EH (cell line): ENCODE data around the gene JMJD7.
A peak's percentile ranks its signal among the peaks of the same experiment; 100 is the strongest.

ENCODE experiments used
- DNase-seq: peaks from one replicate; pipeline ENCODE4 v3.0.0-alpha.2; 2015; ENCODE audit warnings: low read depth

The JMJD7 gene

DNA sequence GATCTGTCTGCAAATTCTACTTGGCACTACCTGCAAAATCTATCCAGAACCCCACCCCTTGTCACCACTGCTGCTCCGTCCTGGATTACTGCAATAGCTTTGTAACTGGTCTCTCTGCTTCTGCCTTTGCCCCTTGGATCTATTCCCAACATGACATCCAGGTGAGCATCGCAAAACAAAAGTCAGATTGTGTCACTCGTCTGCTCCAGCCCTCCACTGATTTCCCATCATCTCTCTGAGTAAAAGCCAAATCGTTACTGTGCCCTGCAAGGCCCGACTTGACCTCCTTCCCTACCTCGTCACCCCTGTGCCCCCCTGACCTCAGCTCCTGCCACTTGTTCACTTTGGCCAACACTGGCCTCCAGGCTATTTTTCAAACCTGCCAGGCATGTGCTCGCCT is 56.6 kb downstream of the JMJD7 start:
- DNase-seq = no peak

- DNase-seq = peak; percentile 20
Observed at GRCh38 chr15:41885321-41885720, 57.4 kb downstream of the JMJD7 start.

DNA sequence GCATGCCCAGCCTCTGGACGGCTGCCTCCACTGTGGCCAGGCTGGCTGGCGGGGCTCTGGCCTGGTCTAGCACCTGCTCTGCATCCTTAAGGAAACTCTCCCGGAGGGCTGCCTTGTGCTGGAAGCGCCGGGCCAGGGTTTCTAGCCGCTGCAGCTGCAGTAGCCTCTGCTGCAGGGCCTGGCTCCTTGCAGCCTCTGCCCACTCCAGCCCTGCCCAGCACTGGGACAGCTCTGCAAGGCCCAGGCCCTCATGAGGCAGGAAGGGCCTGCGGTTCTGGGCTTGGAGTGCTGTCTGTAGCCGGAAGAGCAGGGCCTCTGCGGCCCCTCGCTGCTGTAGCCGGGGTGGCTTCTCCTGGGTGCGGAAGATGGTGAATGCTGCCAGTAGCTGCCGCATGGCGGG is 57.9 kb downstream of the JMJD7 start:
- no peak for DNase-seq

DNA sequence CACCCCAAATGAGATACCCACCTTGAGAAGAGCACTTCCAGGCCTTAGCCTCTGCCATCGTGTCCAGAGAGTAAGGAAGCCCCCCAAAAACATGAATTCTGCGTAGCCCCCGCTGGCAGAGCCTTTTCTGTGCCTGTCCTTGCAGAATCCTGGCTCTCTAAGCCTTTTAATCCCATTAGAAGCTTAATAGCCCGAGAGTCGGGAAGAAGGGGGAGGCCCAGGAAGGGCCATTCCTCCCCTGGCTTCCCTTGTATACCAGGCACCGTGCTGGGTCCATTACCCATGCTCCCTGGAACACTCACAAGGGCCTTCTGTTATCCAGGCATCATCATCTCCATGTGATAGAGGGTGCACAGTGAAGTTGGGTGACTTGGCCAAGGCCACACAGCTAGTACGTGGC is 58.8 kb downstream of the JMJD7 start:
- no peak for DNase-seq

- no peak for DNase-seq
Observed at GRCh38 chr15:41887161-41887560, 59.3 kb downstream of the JMJD7 start.
